Measurements from ENCODE around the gene RTF2.

DNA sequence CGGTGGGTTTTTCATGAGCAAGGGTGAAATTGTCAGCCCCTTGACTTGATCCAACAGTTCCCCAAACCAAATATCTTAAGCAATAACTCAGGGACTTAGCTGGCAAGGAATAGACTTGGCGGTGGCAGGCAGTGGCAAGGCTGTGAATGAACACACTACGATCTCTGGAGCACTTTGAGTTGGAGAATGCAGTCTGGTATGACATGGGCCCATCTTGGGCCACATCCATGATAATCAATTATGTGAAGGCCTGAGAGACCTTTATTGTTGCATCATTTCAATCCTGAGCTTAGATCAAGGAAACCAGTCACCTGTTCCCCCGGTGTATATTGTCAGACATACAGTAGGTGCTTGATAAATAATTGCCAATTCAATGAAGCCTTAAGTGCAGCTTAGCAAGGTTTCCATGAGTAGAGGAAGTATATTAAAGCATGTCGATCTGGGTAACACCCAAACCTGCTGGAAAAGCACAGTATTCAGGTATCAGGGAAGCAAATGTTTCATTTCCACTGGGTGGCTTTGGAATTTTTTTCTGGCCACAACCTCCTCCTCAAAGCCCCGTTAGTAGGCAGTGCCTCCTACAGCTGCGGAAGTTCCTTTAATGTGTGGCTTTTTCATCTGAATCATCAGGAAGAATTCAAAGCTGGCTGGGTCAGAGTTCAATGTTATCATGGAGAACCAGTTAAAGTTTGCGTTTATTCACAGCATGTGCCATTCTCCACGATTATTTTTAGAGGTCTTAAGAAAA lies 46.2 kb upstream of the RTF2 start:
- TF ChIP-seq, protein P1, sequence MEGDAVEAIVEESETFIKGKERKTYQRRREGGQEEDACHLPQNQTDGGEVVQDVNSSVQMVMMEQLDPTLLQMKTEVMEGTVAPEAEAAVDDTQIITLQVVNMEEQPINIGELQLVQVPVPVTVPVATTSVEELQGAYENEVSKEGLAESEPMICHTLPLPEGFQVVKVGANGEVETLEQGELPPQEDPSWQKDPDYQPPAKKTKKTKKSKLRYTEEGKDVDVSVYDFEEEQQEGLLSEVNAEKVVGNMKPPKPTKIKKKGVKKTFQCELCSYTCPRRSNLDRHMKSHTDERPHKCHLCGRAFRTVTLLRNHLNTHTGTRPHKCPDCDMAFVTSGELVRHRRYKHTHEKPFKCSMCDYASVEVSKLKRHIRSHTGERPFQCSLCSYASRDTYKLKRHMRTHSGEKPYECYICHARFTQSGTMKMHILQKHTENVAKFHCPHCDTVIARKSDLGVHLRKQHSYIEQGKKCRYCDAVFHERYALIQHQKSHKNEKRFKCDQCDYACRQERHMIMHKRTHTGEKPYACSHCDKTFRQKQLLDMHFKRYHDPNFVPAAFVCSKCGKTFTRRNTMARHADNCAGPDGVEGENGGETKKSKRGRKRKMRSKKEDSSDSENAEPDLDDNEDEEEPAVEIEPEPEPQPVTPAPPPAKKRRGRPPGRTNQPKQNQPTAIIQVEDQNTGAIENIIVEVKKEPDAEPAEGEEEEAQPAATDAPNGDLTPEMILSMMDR (IDR thresholded peaks at IDR 0.05): no peak
- TF ChIP-seq POLR2AphosphoS5 (IDR thresholded peaks at IDR 0.05; ENCODE audit: low read depth, low read length): no peak
- TF ChIP-seq, protein P2, sequence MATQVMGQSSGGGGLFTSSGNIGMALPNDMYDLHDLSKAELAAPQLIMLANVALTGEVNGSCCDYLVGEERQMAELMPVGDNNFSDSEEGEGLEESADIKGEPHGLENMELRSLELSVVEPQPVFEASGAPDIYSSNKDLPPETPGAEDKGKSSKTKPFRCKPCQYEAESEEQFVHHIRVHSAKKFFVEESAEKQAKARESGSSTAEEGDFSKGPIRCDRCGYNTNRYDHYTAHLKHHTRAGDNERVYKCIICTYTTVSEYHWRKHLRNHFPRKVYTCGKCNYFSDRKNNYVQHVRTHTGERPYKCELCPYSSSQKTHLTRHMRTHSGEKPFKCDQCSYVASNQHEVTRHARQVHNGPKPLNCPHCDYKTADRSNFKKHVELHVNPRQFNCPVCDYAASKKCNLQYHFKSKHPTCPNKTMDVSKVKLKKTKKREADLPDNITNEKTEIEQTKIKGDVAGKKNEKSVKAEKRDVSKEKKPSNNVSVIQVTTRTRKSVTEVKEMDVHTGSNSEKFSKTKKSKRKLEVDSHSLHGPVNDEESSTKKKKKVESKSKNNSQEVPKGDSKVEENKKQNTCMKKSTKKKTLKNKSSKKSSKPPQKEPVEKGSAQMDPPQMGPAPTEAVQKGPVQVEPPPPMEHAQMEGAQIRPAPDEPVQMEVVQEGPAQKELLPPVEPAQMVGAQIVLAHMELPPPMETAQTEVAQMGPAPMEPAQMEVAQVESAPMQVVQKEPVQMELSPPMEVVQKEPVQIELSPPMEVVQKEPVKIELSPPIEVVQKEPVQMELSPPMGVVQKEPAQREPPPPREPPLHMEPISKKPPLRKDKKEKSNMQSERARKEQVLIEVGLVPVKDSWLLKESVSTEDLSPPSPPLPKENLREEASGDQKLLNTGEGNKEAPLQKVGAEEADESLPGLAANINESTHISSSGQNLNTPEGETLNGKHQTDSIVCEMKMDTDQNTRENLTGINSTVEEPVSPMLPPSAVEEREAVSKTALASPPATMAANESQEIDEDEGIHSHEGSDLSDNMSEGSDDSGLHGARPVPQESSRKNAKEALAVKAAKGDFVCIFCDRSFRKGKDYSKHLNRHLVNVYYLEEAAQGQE (IDR thresholded peaks at IDR 0.05; ENCODE audit: insufficient read depth in 1 of 2, low read depth in 2 of 2, low read length in 1 of 2): no peak
- no peak for TF ChIP-seq TCF7L2 (IDR thresholded peaks at IDR 0.05; ENCODE audit: low read depth, low read length)
